ENCODE results near the gene ZNF506.
A peak's percentile ranks its signal among the peaks of the same experiment; 100 is the strongest.
"Not testable (repeated sequence)": the region's sequence is repeated elsewhere in the genome, so short reads cannot be mapped to it uniquely, and the experiment has no call there.

Gene ZNF506

DNA sequence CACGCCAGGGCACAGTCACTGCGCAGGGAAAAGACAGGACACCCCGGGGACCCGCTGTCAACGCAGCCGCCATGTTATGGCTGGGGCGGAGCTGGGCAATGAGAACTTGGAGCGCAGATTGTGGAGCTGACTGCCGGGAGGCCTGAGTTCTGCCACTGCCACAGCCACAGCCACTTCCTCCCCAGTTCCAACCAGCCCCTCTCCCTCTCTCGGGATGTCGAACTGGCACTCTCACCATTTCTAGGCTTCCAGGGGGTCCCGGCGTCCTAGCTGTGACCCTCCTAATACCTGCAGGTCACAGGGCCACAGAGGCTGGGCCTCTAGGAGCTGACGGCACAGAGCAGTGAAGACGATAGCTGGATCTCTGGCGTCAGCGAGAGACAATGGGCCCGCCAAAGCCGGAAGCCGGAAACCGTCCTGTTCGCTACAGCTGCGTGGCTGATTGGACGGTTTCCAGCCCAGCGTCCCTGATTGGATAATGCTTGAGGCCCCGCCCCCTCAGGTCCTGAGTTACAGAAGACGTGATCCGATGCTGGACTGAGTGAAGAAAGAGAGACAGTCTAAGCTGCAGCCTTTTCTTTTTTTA lies at the start of gene ZNF506:
ZNF506 (minus strand) TSS at position 385 of the 586 bp plus-strand sequence; CDS start at position 238, 147 bp downstream.
- DNase-seq: peak; percentile 84 to 95 (median 92)

DNA sequence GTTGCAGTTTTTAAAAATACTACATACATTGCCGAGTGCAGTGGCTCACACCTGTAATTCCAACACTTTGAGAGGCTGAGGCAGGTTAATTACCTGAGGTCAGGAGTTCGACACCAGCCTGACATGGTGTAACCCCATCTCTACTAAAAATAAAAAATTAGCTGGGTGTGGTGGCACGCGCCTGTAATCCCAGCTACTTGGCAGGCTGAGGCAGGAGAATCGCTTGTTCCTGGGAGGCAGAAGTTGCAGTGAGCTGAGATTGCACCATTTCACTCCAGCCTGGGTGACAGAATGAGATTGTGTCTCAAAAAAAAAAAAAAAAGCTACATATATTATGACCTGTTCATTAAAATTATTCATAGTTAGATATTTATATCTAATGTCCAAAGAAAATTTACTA lies 48.5 kb upstream of the ZNF506 start:
- not testable (repeated sequence) for DNase-seq

DNA sequence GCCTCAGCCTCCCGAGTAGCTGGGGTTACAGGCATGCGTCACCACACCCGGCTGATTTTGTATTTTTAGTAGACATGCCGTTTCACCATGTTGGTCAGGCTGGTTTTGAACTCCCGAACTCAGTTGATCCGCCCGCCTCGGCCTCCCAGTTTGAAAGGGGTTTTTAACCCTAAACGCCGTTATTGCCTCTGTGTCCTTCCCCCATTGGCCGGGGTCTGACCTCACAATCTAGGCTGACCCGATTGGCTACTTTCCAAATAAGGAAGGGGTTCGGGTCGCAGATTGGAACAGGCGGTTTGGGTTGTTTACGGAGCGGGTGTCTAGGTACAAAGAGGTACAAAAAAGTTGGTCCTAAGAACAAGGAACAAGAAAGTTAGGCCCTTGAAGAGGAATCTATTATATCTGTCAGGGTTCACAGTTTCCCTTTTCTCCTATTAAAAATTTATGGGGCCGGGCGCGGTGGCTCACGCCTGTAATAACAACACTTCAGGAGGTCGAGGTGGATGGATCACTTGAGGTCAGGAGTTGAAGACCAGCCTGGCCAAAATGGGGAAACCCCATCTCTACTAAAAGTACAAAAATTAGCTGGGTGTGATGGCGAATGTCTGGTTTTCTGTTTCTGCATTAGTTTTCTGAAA lies 45.2 kb upstream of the ZNF506 start:
- DNase-seq: peak in 1 of 4 experiments; percentile 25

DNA sequence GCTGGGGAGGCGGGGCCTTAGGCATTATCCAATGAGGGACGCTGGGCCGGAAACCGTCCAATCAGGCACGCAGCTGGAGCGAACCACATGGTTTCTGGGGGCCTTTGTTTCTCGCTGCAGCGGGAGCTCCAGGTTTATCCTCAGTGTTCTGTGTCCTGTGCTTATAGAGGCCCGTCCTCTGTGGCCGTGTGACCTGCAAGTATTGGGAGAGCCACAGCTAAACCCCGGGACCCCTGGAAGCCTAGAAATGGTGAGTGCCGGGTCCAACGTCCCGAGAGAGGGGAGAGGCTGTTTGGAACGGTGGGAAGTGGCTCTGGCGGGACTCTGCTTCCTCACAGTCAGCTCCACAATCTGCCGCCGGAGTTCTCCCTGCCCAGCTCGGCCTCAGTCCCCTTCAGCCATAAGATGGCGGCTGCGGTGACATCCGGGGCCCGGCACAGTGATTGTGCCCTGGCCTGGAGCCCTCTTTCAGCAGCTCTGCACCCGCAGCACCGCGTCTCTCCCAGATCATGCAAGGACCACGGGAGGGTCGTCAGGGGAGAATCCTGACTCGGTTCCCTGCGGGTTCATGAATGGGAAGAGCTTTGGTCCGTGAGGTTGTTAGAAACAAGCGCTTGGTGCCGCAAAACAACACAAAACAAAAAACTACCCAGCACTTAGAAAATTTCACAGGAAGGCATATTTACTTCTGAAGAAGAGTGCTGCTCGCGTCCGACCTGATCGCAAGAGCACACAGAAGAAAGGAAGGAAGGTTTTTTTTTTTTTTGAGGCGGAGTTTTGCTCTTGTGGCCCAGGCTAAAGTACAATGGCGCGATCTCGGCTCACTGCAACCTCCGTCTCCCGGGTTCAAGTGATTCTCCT lies 44.4 kb upstream of the ZNF506 start, which contains the start of gene ZNF253:
ZNF253 (plus strand) TSS at position 133 of the 861 bp plus-strand sequence; CDS start at position 248, 115 bp downstream.
- DNase-seq: peak; percentile 81 to 94 (median 86)

DNA sequence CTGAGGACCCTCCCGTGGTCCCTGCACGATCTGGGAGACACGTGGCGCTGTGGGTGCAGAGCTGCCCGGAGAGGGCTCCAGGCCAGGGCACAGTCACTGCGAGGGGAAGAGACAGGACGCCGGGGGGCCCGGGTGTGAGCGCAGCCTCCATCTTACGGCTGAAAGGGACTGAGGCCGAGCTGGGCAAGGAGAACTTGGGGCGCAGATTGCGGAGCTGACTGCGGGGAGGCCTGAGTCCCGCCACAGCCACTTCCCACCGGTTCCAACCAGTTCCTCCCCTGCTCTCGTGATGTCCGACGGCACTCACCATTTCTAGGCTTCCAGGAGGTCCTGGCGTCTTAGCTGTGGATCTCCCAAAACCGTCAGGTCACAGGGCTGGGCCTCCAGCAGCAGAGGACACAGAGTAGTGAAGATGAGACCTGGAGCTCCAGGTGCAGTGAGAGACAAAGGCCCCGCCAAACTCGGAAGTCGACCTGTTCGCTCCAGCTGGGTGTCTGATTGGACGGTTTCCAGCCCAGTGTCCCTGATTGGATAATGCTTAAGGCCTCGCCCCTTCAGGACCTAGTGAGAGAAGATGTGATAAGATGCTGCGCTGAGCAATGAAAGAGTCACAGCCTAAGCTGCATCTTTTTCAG lies 39.3 kb upstream of the ZNF506 start:
- DNase-seq: peak in 1 of 4 experiments; percentile 44

DNA sequence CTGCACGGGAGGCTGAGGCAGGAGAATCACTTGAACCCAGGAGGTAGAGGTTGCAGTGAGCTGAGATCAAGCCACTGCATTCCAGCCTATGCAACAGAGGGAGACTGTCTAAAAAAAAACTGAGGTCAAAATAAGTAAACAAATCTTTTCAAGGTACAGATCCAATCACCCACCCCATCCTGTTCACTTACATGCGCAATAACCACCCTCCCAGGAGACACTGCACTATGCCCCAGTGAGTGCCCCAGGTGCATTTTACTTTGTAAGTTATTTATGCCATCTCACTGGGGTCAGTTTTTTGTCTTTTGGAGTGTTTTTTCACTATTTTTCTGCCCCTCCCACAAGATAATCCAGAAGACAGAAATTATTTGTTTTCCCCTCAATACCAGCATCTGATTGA lies 37.2 kb upstream of the ZNF506 start:
- DNase-seq: no peak

DNA sequence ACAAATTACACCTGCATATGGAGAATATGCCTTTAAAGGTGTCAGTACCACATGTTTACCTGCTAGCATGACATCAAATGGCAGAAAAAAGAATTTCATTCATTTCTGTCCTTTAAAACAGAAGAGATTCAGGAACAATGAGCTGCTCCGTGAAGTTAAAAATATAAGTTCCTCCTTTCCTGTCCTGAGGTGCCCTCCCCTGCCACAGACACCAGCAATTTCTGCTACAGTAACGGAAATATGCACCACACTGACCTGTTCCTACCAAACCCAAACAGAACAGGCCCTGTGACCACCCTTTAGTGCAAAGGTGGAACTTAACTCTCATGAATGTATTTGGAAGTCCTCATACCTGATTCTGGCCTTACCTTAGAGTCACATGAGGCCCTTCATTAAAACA lies 30.2 kb upstream of the ZNF506 start:
- not testable (repeated sequence) for DNase-seq

DNA sequence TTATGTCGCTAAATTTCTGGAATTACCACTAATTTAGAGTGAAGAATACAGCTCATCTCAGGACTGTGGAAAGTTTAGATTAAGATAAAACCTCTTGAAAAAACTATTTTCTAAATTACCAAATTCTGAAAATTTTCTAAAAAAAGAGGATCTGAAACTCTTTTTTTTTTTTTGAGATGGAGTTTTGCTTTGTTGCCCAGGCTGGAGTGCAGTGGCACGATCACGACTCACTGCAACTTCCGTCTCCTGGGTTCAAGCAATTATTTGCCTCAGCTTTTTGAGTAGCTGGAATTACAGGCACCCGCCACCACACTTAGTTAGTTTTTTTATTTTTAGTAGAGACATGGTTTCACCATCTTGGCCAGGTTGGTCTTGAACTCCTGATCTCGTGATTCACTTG lies 27.5 kb upstream of the ZNF506 start:
- no peak for DNase-seq

DNA sequence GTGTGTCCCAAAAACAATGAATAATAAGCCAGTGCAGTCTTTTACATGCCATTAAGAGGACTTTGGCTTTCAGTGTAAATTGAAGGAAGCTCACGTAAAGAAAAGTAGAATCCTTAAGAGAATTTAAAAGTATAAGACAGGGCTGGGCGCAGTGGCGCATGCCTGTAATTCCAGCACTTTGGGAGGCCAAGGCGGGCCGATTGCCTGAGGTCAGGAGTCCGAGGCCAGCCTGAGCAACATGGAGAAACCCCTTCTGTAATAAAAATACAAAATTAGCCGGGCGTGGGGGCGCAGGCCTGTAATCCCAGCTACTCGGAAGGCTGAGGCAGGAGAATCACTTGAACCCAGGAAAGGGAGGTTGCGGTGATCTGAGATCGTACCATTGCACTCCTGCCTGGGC lies 26.2 kb upstream of the ZNF506 start:
- DNase-seq: no peak

DNA sequence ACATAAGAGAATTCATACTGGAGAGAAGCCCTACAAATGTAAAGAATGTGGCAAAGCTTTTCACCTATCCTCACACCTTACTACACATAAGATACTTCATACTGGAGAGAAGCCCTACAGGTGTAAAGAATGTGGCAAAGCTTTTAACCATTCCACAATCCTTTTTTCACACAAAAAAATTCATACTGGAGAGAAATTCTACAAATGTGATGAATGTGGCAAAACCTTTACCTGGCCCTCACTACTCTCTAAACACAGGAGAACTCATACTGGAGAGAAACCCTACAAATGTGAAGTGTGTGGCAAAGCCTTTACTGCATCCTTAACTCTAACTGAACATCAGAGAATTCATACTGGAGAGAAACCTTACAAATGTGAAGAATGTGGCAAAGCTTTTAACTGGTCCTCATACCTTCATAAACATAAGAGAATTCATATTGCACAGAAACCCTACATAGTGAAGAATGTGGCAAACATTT lies 14.0 kb upstream of the ZNF506 start:
- no peak for DNase-seq

DNA sequence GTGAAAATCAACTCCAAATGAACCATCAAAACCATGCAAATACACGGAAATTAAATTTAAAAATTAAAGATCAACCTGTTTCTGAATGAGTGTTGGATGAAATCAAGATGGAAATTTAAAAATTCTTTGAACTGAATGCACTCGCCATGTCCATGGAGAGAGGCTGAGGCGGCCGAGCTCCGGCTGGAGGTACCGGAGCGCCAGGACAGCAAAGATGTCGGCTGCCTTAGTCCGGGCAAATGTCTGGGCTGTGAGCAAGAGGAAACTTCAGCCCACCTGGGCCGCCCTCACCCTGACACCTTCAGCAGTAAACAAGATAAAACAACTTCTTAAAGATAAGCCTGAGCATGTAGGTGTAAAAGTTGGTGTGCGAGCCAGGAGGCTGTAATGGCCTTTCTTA lies 5.3 kb upstream of the ZNF506 start:
- DNase-seq: no peak

DNA sequence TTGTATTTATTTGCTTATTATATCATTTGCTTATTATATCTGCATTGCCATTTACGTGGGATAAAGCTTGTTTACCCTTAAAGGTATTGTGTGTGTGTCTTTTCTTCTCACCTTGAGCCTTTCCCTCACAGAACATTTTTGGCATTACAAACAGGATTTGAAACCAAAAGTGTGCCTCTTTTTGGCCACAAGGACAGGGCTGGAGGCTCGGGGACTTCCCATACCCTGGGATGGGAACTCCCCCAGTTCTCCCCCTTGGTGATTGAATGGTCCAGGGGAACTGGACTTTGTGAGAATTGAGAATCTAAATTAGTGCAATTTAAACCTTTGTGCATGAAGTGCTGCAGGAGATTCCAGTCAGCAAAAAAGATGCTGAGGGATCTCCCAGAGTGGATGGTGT lies 2.4 kb upstream of the ZNF506 start:
- DNase-seq: no peak

DNA sequence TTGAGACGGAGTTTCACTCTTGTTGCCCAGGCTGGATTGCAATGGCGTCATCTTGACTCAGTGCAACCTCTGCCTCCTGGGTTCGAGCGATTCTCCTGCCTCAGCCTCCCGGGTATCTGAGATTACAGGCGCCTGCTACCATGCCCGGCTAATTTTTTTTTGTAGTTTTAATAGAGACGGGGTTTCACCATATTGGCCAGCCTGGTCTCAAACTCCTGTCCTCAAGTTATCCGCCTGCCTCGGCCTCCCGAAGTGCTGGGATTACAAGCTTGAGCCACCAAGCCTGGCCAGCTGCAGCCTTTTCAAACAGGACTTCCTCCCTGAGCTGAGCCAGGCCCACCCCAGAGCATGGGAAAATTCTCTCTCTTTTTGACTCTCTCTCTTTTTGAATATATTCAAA lies 426 bp upstream of the ZNF506 start:
- DNase-seq: peak in 1 of 4 experiments; percentile 16

DNA sequence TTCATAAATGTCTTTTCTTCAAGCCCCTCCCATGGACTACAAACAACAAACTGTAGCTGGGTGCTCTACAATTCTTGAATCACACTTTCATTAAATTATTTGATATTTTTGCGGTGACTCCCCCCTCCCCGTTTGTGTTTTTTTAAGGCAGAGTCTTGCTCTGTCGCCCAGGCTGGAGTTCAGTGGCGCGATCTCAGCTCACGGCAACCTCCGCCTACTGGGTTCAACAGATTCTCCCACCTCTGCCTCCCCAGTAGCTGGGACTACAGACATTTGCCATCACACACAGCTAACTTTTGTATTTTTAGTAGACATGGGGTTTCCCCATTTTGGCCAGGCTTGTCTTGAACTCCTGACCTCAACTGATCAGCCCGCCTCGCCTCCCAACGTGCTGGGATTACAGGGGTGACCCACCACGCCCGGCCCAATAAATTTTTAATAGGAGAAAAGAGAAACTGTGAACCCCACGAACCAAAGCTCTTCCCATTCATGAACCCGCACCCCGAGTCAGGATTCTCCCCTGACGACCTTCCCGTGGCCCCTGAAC lies 703 bp downstream of the ZNF506 start:
- peak in 1 of 4 experiments; percentile 2 for DNase-seq

DNA sequence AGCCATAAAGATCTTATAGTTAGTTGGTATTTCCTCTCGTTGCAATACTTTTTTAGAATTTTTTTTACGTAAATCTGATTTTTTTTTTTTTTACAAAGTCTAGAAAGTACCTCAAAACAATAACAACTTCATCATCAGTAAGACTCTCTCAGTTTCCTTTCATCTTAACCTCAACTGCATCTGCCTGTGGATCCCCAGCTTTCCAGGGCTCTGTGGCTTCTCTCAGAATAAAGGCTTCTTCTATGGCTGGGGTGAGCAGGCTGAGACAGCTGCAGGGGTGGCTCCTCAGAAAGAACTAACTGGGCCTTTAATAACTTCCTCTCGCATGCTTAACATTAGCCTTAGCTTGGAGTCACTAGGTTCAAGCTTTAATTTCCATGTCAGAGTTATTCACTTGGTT lies 4.2 kb downstream of the ZNF506 start:
- peak in 2 of 4 experiments; percentile 3 to 6 for DNase-seq

DNA sequence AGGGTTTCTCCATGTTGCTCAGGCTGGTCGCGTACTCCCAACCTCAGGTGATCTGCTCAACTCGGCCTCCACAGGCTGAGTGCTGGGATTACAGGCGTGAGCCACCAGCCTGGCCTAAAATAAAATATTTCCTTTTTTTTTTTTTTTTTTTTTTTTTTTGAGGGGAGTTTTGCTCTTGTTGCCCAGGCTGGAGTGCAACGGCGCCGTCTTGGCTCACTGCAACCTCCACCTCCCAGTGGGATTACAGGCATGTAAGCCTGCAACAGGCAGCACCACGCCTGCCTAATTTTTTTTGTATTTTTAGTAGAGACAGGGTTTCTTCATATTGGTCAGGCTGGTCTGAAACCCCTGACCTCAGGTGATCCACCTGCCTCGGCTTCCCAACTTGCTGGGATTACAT lies 4.9 kb downstream of the ZNF506 start:
- DNase-seq: no peak

DNA sequence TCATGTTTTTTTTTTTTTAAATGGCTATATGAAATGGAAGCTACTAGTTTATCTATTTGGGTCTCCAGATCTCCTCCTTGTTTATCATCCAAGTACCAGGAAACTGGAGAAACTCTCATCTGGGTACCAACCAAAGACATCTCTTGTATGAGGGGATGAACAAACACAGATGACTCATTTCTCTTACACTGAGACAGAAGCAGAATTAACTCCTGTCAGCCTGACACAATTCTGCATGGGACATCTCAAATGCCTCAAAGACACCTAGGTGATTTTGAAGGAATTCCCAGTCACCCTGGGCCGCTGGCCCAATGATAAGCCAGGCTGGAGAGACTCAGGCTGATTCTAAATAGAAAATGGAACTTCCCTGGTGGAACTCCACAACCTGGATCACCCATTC lies 9.6 kb downstream of the ZNF506 start:
- DNase-seq: not testable (repeated sequence)

DNA sequence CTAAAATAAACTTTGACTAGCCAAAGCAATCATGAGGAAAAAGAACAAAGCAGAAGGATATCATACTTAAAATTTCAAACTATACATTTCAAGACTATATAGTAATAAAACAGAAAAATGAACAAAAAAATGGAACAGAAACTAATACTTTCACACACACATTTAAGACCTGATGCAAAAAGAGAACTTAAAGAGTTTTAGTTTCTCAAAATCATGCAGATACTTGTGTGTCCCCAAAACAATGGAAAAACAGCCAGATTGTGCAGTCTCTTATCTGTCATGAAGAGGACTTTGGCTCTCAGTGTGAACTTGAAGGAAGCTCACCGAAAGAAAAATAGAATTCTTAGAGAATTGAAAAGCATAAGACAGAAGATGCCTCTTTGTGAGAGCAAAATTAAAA lies 16.1 kb downstream of the ZNF506 start:
- no peak for DNase-seq

DNA sequence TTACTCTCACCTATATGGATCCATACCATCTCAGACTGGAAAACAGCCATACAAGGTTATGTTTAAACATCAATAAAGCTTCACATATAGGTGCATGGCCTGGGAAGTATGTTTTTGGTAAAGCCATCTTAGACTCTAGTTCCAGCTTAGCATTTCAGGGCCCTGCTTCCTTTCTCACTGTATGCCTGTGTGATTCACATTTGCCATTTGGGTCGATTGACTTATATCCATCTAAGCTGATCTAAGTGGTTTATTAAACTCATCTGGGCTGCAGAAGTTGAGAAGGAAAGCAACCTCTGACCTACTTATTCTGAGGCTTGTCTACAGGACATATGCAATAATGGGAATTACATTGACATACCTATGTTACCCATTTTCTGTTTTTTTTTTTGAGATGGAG lies 33.5 kb downstream of the ZNF506 start:
- DNase-seq: no peak

DNA sequence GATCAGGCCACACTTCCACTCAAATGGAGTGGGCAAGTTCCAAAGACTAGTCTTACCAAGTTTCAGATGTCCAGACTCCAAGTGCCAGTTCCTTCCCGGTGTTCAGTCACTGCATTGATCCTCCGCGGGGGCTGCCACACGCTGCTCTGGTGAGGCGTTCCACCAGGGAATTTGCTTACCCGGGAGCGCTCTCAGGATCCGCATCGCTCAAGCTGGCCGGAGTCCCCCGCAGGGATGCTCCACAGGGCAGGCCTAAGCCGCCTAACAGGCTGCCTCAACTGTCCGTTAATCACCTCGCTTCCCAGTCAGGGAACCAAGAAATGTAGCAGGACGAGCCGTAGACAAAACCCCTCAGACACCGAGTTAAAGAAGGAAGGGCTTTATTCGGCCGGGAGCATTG lies 36.1 kb downstream of the ZNF506 start:
- DNase-seq: not testable (repeated sequence)

DNA sequence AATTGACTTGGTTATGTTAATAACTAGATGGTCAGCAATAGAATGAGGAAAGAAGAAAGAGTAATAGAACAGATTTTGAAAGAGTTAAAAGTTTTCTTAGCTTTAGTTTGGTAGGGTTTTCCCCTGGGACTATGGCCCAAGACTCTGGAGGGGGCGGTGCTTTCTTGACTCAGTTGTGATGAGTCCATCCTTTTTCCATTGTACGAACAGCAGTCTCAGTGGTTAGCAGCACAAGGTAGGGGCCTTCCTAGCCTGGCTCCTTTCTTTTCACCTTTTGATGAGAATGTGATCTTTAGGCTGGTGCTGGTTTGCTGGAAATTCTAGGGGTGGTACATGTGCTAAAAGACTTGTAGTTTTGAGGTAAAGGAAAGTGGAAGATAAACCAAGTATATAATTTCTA lies 38.8 kb downstream of the ZNF506 start:
- no peak for DNase-seq

DNA sequence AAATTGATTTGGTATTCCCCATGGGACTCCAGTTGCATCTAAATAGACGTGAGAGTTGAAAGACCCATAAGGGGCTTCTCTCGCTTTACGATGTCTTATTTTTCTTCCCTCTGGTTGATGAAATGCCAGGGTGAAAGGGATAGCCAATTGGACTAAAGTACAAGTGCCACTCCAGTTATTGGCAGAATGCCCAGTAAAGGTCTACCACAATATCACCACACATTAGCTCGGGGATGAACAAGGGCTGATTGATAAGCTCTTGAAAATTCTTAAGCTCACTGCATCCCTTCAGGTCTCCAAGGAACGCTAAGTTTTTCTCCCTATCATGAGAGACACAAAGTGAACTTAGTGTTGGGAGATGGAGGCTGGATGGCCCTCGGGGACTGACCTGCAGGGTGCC lies 39.8 kb downstream of the ZNF506 start:
- not testable (repeated sequence) for DNase-seq

DNA sequence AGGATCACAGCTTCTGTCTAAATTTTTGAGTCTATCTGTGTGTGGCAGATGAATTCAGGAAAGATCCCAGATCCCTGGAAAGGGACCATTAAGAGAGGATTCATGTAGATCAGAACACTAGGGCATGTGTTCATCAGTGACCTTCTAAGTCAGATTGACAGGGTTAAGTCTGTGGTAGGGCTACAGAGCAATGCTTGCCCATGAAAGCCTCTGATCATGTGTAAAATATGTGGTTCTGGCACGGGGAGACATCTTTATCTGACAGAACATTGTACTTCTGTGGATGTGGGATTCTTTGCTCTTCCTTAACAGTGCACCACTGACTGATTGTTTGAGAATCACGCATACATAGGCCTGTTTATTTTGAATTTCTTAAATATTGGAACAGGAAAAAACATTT lies 42.9 kb downstream of the ZNF506 start:
- DNase-seq: no peak
